Neural cell (in vitro differentiated cells): ENCODE measurements around the gene BMP8B.

Source experiments
- EZH2 ChIP-seq: fragments of 200-600, 300-800 bp; shearing (Covaris generic), sonication (generic); IDR thresholded peaks from 2 replicates; pipeline ENCODE4 v1.6.1; 2014; ENCODE audit warnings: antibody characterized with exemption, low read length, borderline replicate concordance, mild to moderate bottlenecking; ENCODE audit not compliant: insufficient read depth, poor library complexity, severe bottlenecking
- TF ChIP-seq, protein P1 (sequence below): fragments of 450-650 bp; IDR thresholded peaks from 2 replicates; pipeline ENCODE4 v1.5.1; 2014; ENCODE audit warnings: antibody characterized with exemption, mild to moderate bottlenecking, moderate library complexity; ENCODE audit not compliant: poor library complexity, severe bottlenecking

GRCh38 chr1:39737546-39738169 lies 51.0 kb downstream of the BMP8B start:
- no peak for TF ChIP-seq EZH2
- TF ChIP-seq, protein P1, sequence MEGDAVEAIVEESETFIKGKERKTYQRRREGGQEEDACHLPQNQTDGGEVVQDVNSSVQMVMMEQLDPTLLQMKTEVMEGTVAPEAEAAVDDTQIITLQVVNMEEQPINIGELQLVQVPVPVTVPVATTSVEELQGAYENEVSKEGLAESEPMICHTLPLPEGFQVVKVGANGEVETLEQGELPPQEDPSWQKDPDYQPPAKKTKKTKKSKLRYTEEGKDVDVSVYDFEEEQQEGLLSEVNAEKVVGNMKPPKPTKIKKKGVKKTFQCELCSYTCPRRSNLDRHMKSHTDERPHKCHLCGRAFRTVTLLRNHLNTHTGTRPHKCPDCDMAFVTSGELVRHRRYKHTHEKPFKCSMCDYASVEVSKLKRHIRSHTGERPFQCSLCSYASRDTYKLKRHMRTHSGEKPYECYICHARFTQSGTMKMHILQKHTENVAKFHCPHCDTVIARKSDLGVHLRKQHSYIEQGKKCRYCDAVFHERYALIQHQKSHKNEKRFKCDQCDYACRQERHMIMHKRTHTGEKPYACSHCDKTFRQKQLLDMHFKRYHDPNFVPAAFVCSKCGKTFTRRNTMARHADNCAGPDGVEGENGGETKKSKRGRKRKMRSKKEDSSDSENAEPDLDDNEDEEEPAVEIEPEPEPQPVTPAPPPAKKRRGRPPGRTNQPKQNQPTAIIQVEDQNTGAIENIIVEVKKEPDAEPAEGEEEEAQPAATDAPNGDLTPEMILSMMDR: no peak
